ENCODE results near the gene PTPRM.

DNA sequence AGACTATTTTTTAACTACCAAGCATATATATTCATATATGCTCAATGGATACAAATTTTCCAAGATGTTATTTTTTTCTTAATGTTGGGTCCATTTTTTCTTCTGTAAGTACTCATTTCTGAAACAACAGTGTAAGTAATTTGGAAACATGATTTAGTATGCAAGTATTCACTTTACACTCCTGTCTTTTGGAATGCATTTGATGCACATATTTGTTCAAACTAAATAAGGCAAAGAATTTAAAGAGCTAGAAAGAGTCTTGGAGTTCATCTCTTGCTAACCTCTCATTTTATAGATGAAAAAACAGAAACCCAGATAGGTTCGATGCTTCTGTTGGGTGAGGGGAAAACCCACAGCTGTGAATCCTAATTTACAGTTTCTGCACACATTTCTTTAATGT lies 602.6 kb downstream of the PTPRM start:
- TF ChIP-seq, protein P1, sequence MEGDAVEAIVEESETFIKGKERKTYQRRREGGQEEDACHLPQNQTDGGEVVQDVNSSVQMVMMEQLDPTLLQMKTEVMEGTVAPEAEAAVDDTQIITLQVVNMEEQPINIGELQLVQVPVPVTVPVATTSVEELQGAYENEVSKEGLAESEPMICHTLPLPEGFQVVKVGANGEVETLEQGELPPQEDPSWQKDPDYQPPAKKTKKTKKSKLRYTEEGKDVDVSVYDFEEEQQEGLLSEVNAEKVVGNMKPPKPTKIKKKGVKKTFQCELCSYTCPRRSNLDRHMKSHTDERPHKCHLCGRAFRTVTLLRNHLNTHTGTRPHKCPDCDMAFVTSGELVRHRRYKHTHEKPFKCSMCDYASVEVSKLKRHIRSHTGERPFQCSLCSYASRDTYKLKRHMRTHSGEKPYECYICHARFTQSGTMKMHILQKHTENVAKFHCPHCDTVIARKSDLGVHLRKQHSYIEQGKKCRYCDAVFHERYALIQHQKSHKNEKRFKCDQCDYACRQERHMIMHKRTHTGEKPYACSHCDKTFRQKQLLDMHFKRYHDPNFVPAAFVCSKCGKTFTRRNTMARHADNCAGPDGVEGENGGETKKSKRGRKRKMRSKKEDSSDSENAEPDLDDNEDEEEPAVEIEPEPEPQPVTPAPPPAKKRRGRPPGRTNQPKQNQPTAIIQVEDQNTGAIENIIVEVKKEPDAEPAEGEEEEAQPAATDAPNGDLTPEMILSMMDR (IDR thresholded peaks at IDR 0.05): no peak
- no peak for TF ChIP-seq POLR2A (IDR thresholded peaks at IDR 0.05)
- no peak for TF ChIP-seq EP300 (IDR thresholded peaks at IDR 0.05; ENCODE audit: low read depth)
- TF ChIP-seq POLR2AphosphoS5 (IDR thresholded peaks at IDR 0.05): no peak
